HG03159 (cell line): ENCODE data around the gene OGA.

ENCODE experiments used
- ATAC-seq: cut with Tn5 transposase; IDR thresholded peaks from one replicate; pipeline ENCODE4 v1.9.1; 2021; ENCODE audit warnings: mild to moderate bottlenecking, moderate library complexity; ENCODE audit not compliant: unreplicated experiment

The OGA gene

DNA sequence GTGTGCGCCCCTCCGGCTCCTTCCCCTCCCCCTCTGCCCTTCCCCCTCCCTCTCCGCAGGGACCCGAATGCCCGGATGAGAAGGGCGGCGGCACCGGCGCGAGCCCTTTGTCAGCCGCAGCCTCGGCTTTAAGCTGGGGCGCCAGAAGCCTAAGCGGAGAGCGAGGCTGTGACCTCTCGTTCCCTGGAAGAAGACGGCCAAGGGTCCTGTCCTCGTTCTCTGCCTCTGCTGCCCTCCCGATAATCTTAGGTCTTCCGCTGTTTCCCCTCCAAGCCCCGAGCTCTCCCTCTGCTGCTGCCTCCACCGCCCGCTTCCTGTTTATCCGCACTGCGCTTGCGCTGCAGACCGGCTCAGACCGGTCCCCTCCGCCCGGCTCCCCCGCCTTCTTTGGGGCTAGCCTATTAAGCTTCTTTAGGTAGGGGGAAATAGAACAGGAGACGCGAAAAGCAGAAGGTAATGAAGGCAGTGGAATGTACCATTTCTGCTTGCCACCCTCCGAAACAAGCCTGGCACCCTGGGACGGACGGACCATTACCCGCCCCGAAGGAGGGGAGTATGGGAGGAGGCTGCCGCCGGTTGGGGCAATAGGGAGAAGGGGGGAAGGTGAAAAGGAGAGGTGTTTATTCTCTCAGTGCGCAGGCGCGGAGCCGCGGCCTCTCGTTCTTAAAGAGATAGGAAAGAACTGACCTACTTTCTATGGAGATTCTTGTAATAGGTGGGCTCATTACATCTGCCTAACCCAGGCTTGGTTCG, at the start of gene OGA:
Gene OGA, minus strand, starts transcription at position 326 of the 753 bp plus-strand sequence. CDS start 422 bp downstream, outside the sequence.
- ATAC-seq: peak; percentile 77

GRCh38 chr10:101867931-101868330, 49.7 kb upstream of the OGA start:
- no peak for ATAC-seq

- ATAC-seq: peak; percentile 44
Measured at GRCh38 chr10:101859530-101859929, 41.3 kb upstream of the OGA start.

GRCh38 chr10:101858723-101859500, 40.7 kb upstream of the OGA start:
- ATAC-seq: peak; percentile 75

DNA sequence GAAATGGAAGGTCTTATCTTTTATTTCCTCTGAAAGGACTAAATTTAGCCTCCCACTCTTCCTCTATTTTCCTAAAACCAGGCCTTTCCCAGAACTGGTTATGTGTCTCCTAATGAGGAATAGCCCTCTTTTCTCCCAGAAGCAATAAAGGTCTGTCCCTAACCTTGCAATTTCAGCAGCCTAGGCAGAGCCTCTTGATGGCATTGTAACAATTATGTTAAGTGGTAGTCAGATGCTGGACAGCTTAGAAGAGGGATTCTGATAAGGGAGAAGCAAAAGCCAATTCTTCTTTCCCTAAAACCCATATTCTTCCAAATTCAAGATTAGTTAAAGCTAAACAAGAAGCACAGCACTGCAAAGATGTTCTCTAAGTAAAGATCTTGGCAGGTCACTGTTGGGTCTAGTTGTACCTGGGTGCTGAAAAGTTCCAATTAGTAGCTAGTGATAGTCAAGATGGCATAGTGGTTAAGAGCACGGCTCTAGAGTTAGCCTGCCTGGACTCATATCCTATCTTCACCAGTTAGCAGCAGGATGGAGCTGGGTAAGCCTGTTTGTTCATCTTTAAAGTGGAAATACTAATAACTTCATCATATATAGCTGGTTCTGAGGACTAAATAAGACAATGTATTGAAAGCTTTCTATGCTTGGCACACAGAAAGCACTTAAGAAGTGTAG, 39.7 kb upstream of the OGA start:
- no peak for ATAC-seq

GRCh38 chr10:101856626-101857025, 38.4 kb upstream of the OGA start:
- ATAC-seq: no peak

DNA sequence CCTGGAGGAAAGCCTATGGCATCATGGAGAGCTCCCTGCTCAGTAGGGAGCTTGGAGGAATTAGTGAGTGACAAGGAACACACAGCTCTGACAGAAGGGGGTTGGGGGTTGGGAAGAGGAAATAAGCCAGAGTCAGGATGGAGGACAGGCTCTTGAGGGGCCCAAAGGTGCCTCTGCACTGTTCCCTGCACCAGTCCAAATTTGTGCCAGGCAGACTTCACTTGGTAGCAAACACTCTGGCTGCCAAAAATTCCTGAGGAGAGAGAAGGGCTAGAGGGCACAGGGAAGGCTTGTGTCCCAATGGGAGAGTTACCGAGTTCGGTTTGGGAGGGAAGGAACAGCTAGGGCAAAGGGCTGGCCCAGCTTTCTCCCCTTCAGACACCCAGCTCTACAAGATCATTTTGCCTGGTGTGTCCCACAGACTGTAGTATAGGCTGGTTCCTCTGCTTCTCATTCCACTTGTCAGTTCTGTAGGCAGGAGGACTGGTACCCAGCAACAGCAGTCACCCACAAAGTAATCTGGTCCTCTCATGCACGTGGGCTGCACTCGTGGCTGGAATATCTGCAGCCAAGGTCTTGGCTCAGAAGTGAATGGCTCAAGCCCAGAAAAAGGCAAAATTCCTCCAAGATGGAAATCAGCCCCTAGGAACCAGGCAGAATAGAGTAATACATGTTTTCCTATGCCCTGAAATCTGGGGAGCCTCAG, 33.3 kb upstream of the OGA start:
- ATAC-seq: no peak

- no peak for ATAC-seq
Measured at GRCh38 chr10:101850749-101851148, 32.5 kb upstream of the OGA start.

- no peak for ATAC-seq
Measured at GRCh38 chr10:101848894-101849351, 30.7 kb upstream of the OGA start.

GRCh38 chr10:101848408-101848807, 30.2 kb upstream of the OGA start:
- no peak for ATAC-seq

DNA sequence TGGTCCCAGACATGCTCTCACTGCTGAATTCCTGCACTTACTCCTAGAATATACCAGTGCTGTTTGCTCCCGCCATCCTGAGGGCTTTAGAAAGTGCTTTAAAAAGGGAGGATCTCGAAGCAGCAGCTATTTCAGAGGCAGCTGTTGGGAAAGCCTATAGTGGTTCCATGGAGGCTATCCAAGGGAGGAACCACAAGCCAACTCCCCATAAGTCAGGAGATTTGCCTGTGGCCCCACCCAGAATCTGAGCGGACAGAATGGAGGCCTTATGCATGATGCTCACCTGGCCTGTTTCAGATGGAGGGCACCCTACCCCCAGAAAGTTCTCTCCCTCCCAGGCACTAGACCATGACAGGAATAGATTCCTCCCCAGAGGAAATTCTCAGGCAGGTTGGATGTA, 27.6 kb upstream of the OGA start:
- no peak for ATAC-seq

DNA sequence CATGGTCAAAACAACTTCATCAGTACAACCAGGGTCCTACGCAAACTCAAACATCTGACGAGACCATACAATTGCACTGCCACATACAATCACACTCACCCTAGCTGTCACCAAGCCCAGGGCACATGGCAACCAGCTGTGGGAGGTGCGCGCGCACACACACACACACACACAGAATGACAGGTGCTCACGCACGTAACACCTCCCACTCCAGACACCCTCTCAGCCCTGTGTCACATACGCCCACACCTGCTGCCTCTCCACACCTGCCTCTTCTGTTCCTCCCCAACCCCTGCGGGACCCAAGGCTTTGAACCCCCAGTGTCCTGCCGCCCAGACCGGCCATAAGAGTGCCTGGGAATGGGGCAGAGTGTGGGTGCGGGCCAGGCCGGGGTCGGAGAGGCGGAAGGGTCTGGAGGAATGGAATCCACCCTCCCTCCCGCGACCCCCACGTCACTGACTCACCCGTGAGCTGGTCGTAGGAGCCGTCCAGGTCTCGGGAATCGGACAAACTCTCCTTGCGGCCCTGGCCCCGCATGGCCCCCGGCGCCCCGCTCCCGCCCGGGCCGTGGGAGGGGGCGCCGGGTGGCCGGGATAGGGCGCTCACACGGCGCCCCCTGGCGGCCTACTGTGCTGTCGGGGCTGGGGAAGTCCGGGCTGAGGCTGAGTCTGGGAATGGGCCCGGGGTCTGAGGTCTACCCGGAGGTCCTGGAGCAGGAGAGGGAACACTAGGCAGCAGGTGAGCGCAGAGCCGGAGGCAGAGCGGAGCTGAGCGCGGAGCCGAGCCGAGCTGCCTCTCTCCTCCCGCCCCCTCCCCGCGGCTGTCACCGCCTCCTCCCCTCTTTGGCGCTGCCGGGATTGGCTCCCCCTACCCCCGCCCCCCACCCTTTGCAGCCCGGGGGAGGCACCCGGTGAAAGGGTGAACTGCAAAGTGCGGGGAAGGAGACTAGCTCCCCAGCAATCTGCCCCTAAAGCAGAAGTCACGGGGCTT, 25.1 kb upstream of the OGA start, which contains the start of gene KCNIP2:
Gene KCNIP2, minus strand, starts transcription at position 769 of the 990 bp plus-strand sequence. Its CDS starts 232 bp downstream, at position 537.
- no peak for ATAC-seq

- ATAC-seq: no peak
Measured at GRCh38 chr10:101841826-101842225, 23.6 kb upstream of the OGA start.

DNA sequence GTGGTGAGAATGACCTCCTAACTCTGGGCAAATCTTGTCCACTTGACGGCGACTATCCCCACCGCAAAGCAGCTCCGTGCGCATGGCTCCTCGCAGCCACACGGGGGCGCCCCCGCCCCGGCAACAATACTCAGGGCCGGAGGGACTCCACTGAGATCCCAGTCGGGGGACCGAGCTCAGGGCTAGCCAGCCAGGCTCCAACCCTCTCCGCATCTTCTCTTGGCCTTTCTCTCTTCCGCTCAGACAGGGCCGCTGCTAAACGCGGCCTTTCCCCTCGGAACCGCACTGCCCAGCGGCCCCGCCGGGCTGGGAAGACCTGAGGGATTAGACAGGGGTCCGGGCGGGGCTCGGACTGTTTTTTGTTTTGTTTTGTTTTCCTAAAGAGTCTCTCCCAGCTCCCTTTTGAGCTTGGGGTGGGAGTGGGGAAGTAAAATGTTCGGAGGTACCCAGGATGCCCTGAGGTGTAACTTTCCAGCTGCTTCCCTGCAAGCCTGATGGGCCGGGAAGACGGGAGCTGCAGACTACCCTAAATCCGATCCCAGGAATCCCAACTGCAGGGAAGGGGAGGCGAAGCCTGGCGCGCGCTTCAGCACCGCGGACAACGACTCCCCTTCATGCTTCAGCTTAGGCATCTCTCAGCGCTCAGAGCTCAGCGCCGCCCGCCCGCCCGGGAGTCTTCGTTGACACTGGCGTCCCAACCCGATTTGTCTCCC, 22.7 kb upstream of the OGA start:
- peak; percentile 57 for ATAC-seq

GRCh38 chr10:101840102-101840684, 21.9 kb upstream of the OGA start:
- ATAC-seq: no peak

GRCh38 chr10:101839416-101840063, 21.3 kb upstream of the OGA start:
- no peak for ATAC-seq

- no peak for ATAC-seq
Measured at GRCh38 chr10:101839002-101839401, 20.8 kb upstream of the OGA start.

GRCh38 chr10:101838416-101838970, 20.2 kb upstream of the OGA start:
- no peak for ATAC-seq
